HG03457 (cell line): ENCODE results near the gene SERGEF.

ENCODE experiments used
- ATAC-seq: cut with Tn5 transposase; IDR thresholded peaks from one replicate; pipeline ENCODE4 v1.9.1; 2021; ENCODE audit warnings: moderate number of reproducible peaks; ENCODE audit not compliant: unreplicated experiment

SERGEF gene

GRCh38 chr11:17740649-17741235, 272.1 kb downstream of the SERGEF start:
- no peak for ATAC-seq

GRCh38 chr11:17739945-17740338, 272.9 kb downstream of the SERGEF start:
- no peak for ATAC-seq

- no peak for ATAC-seq
Observed at GRCh38 chr11:17738151-17738973, 274.5 kb downstream of the SERGEF start.
